ENCODE data around the gene TMEM129.

Gene TMEM129

DNA sequence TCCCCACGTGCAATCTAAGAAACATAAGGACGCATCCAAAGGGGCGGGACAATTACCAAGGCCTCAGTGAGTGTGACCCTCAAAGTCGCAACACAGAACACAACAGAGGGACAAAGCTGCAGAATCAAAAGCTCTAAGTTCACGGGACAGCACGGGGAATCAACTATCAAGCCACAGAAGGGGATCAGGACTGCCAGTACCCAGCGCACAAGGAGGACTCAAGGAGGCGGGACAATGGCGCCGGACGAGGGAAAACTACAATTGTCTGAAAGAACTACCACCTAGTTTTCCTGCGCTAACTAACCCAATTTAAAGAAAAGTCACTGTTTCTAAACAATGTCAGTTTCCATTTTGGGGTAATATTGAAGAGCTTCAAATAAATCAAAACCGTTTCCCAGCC is 38.3 kb downstream of the TMEM129 start:
- DNase-seq (ENCODE audit: low spot score), result no peak
- in situ Hi-C loops (cut with MboI; ENCODE audit: low pct_unique_long_range_greater_than_20kb, low sequenced_read_pairs, unreplicated experiment), result no loop called here
- TF ChIP-seq, protein P1, sequence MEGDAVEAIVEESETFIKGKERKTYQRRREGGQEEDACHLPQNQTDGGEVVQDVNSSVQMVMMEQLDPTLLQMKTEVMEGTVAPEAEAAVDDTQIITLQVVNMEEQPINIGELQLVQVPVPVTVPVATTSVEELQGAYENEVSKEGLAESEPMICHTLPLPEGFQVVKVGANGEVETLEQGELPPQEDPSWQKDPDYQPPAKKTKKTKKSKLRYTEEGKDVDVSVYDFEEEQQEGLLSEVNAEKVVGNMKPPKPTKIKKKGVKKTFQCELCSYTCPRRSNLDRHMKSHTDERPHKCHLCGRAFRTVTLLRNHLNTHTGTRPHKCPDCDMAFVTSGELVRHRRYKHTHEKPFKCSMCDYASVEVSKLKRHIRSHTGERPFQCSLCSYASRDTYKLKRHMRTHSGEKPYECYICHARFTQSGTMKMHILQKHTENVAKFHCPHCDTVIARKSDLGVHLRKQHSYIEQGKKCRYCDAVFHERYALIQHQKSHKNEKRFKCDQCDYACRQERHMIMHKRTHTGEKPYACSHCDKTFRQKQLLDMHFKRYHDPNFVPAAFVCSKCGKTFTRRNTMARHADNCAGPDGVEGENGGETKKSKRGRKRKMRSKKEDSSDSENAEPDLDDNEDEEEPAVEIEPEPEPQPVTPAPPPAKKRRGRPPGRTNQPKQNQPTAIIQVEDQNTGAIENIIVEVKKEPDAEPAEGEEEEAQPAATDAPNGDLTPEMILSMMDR (IDR thresholded peaks at IDR 0.05; ENCODE audit: extremely low read depth, insufficient read depth, missing control alignments), result no peak

DNA sequence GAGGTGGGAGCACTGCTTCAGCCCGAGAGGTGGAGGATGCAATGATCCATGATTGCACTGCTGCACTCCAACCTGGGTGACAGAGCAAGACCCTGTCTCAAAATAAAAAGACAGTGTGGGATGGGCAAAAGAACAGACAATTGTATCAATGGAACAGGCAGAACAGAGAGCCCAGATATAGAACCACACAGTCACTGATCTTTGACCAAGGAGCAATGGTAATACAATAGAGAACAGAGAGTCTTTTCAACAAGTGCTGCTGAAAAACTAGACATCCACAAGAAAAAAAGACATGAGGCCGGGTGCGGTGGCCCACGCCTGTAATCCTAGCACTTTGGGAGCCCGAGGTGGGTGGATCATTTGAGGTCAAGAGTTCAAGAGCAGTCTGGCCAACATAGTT is 42.9 kb downstream of the TMEM129 start:
- TF ChIP-seq, protein P1 (IDR thresholded peaks at IDR 0.05; ENCODE audit: extremely low read depth, insufficient read depth, missing control alignments), result no peak
- no peak for DNase-seq (ENCODE audit: low spot score)
- in situ Hi-C loops (cut with MboI; ENCODE audit: low pct_unique_long_range_greater_than_20kb, low sequenced_read_pairs, unreplicated experiment), result no loop called here

- in situ Hi-C loops (cut with MboI; ENCODE audit: low pct_unique_long_range_greater_than_20kb, low sequenced_read_pairs, unreplicated experiment), result no loop called here
- TF ChIP-seq, protein P1 (IDR thresholded peaks at IDR 0.05; ENCODE audit: extremely low read depth, insufficient read depth, missing control alignments), result no peak
- DNase-seq (ENCODE audit: low spot score), result no peak
These were observed 44.3 kb downstream of the TMEM129 start for GRCh38 chr4:1676605-1677525.

DNA sequence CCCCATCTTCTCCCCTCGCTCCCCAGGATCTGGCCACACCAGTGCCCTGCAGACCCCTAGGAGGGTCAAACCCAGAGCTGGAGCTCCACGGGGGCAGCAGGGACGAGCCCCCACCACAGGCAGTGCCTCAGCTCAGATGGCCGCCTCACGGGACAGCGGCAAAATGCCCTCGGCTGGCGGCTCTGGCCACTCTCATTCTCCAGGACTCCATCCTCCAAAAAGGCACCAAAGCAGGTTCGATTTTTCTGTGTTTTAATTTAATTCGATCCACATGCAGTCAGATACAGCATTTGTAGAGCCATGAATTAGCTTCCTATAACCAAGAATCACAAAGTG is 45.4 kb downstream of the TMEM129 start:
- TF ChIP-seq, protein P1 (IDR thresholded peaks at IDR 0.05; ENCODE audit: extremely low read depth, insufficient read depth, missing control alignments), result no peak

GRCh38 chr4:1675136-1675801 is 45.9 kb downstream of the TMEM129 start:
- no peak for DNase-seq (ENCODE audit: low spot score)
- in situ Hi-C loops (cut with MboI; ENCODE audit: low pct_unique_long_range_greater_than_20kb, low sequenced_read_pairs, unreplicated experiment), result no loop called here
- TF ChIP-seq, protein P1 (IDR thresholded peaks at IDR 0.05; ENCODE audit: extremely low read depth, insufficient read depth, missing control alignments), result no peak

More for the DNA sequence above, 45.4 kb downstream of the TMEM129 start:
- DNase-seq (ENCODE audit: low spot score), result no peak
- in situ Hi-C loops (cut with MboI; ENCODE audit: low pct_unique_long_range_greater_than_20kb, low sequenced_read_pairs, unreplicated experiment), result no loop called here

DNA sequence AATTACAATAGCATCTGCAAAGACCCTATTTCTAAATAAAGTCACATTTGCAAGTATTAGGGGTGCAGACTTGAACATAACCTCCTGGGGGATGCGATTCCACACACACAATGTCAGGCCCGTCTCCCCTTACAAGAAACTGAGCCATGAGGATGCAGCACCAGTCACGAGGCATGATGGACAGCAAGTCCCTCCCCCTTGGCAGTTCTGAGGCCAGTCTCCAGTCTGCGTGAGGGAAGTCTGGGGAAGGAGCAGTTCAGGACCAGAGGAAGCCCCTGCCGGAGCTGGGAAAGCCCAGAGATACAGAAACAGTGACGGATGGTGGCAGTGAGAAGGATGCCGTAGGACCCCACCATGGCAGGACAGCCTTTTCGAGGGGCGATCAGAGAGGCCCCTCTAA is 46.4 kb downstream of the TMEM129 start:
- TF ChIP-seq, protein P1 (IDR thresholded peaks at IDR 0.05; ENCODE audit: extremely low read depth, insufficient read depth, missing control alignments), result no peak
- DNase-seq (ENCODE audit: low spot score), result no peak
- in situ Hi-C loops (cut with MboI; ENCODE audit: low pct_unique_long_range_greater_than_20kb, low sequenced_read_pairs, unreplicated experiment), result no loop called here

Measured in GM13977 (cell line).